CD4-positive, alpha-beta T cell treated with Interleukin-17A for 1 hour (primary cell): Measurements from ENCODE around the gene SND1.

Source experiments
- DNase-seq: peaks from one replicate; pipeline ENCODE4 v3.0.0-alpha.2; 2020

Gene SND1

DNA sequence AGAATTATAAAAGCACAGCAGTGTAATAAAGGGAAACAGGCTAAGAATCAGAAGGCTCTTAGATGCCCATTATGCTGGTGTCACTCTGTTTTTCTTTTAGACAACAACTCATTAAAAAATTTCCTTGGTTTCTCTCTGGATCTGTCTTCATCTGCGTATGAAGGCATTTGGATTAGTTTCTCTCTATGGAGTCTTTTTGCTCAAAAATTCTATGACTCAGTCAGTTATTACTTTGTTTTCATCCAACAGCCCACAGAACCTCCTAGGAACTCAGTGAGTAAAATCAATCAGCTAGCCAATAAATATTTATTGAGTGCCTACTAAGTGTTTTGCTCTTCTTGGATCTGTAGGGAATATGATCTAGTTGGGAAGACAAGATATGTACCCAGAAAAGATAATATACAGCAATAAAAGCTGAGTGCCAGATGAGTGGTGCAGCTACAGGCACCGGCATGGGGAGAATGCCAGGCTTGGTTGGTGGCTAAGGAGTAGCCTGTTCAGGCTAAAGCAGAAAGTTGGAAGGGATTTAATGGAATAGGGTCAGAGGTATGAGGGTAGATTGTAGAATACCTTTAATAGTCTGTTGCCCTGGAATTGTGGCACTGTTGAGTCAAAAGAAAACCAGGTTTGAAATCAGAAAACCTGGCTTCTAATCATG is 223.1 kb downstream of the SND1 start:
- DNase-seq = no peak

DNA sequence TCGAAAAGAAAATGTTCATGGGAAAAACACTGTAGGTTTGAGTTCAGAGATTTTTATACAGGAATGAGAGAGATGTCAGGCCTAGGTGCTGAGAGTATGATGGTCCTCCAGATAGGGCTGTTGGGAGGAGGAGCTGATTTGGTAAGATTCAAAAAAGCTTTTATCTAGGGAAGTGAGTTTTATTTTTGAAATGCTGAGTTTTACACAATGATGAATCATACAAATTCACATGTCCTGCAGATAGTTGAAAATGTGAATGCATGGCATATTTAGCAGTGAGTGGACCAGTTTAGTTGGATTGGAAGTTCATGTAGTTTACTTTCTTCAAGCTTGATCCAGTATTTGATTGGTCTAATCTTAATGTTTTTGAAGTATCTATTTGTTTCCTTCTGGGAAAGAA is 224.4 kb downstream of the SND1 start:
- DNase-seq = no peak

DNA sequence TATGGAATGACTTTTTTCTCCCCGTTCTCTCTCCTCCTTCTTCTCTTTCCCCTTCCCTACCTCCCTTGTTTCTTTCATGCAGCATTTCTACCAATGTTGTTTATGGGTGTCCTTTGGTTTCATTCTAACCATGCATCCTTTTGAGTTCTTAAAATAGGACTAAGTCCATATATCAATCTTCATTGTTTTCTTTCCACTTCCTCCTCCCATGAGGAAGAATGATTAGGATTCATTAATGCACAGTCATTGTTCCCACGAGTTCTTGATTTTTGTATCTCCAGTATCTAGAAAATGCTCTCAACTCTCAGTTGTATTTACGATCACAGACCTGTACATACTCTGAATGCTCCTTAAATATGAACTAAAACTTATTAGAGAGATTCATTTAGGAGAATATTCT is 226.0 kb downstream of the SND1 start:
- no peak for DNase-seq

DNA sequence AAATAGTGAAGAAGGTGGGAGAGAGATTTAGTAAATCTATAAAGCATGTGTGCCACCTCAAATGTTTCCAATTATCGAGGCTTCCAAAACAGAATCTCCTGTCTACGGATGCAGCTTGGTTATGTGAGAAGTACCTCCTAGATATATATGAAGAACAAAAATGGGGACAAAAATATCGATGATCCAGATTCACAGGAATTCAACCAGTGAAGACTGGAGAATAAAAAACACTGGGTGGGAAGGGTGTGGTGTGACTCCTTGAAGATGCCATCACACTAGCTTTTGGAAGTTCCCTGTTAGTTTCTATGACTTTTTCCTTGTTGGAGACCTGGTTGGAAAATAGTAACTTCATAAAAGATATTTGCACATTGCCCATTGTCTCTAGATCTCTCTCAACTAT is 226.8 kb downstream of the SND1 start:
- DNase-seq = no peak

DNA sequence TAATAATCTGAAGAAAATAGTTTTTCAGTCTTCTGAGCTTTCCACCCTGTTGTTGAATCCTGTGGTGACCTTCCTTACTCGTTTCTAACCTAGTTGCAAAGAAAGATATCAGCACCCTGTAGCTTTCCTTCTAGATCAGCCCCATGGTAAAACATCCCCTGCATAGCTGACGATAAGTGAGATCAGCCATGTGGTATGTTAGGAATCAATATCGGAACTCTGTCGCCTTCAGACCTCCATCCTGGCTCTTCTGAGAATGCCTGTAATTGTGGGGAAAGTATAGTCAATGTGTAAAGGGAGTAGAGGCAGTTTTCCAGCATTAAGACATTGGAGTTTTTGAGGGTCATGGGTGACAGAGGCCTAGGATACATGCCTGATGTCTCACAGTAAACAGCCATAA is 227.4 kb downstream of the SND1 start:
- DNase-seq = no peak

DNA sequence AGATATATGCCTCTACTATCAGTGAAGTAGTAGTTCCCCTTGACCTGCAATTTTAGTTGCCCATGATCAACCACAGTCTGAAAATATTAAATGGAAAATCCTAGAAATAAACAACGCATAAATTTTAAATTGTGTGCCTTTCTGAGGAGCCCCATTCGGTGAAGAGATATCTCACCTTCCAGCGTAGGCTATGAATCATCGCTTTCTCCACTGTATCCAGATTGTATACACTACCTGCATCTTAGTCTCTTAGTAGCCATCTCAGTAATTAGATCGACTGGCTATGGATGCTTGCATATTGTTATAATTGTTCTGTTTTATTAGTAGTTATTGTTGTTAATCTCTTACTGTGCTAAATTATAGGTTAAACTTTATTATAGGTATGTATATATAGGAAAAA is 227.9 kb downstream of the SND1 start:
- DNase-seq = no peak

DNA sequence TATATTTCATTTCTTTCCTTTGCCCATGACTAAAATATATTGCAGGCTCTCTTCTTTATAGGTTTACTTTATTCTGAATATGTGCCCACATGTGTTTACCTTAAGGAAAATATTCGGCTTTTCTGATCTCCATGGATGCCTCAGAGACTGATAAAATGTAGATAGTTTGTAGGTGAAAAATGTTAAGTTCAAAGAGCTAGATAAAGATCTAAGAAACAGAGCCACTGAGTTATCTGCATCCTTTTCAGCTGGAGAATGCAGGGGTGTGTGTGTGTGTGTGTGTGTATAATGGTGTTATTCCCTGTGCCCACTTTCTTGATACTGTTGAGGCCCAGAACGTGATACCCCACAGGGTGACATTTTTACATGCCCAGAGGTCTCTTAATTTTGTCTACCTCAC is 228.5 kb downstream of the SND1 start:
- no peak for DNase-seq

DNA sequence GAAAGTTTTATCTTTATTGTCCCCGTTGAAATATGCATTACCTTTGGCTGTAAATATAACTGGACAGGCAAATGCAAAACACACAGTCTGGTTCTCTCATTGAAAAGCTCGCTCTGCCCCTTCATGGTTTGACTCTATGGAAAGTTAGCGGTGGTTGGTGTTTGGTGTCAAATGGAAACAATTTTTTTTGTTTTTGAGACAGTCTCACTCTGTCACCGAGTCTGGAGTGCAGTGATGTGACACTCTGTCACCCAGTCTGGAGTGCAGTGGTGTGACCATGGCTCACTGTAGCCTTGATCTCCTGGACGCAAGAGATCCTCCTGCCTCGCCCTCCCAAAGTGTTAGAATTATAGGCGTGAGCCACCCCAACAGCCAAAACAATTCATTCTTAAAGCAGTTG is 229.6 kb downstream of the SND1 start:
- DNase-seq = no peak

DNA sequence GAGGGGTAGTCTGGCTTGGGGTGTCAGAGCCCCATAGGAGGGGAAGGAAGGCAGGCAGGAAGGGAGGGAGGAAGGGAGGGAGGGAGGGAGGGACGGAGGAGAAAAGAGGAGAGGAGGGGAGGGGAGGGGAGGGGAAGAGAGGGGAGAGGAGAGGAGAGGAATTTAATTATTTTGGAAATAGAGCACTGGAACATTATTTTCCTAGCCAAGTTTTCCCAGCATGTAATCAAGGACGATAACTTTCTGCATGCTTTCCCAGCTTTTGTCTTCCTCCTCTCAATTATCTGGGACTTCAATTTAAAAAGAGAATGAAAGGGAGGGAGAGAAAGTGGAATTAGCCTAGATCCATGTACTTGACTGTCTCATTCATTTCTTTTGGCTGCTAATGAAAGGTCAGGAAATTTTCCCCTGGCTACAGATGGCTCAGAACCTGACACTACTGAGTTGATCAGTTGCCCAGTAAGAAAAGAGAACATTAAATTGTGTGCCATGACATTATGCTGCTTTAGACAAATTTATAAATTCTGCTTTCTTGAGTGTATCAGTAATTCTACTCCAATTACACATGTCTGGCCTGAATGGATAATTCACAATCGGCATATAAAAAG is 230.4 kb downstream of the SND1 start:
- DNase-seq = no peak

DNA sequence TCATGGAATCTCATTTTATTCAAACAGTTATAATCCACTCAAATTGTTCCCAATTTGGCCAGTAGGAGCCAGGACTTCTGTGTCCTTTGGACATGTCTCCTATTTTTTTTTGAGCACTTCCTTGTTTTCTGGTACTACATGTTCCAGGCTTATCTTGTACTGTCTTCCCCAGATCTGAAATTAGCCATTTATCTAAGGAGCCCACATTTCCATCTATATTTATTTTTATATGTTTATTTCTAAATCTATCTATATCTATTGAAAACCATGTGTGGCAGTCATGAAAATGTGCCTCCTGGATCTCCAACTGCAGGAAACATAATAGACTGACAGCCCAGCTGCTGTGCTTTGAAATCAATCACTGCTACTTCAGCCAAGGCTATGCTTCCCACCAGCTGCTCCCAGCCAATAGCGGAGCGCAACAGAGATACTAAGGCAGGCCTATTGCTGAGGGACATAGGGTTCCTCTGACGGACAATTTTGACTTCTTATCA is 232.1 kb downstream of the SND1 start:
- DNase-seq = no peak

DNA sequence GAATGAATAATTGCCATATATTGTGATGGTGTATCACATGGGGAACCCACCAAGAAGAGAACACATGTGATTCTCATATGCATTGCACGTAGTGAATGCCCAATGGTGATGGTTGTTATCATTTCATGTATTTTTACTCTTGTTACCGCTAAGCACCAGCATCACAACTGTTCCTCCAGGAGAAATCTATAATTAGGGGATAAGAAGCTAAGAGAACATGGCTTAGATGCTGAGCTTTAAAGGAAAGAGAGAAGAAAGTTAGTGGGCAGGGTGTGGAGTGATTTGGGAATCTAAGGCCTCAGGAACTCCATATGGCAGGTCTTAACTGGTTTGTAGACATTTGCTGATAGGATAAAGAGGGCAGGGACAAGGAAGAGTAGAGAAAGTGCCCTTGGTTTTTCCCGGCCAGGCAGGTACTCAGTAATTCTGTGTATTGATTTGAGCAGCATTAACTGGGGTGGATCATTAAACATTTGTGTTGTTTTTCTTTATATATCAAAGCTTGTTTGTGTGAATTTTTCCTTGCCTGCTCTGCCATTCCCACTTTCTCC is 233.3 kb downstream of the SND1 start:
- DNase-seq = no peak

DNA sequence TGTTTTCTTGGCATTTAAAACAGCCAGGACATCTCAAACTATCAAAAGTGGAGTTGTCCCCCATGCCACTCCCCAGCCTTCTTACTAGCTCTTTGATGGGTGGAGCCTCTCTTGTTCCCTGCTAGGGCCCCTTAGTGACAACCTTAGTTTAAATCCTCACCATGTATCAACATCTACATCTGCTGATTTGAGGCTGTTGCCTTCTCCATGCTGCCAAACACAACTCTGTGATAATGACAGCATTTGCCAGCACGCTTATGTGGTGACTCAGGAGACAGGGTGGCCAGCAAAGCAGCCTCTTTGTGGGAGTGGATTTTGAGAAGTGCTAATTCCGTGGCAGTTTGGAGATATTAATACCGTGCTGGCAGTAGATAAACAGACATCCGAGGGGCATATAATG is 233.8 kb downstream of the SND1 start:
- DNase-seq = no peak

DNA sequence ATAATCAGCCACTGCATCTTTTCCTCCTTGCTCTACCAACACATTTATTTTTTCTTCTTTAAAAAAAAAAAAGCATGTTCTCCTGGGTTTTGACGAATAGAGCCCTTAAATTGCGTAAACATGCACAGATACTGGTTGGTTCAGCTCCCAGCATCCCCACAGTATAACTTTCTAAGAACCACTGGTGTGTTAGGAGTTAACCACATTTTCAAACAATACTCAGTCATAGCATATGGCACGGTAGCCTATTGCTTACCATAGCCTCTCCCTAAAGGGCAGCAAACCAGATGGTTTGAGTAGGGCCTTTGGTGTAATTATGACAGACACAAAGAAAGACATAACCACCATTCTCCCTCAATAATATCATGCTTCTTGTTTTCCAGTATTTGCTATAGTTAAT is 234.3 kb downstream of the SND1 start:
- DNase-seq = no peak

DNA sequence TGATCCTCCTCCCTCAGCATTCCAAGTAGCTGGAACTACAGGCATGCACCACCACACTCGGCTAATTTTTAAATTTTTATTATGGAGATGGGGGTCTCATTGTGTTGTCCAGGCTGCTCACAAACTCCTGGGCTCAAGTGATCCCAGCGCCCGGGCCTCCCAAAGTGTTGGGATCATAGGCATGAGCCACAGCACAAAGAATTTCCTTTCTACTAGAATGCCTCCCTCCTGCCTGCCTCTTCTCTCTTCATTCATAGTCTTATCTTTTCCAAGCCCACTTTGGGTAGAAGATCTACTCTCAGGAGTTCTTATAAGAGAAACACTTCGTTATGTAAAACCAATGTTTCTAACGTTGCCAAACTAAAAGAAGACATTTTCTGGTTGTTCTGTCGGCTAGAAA is 235.1 kb downstream of the SND1 start:
- DNase-seq = no peak

DNA sequence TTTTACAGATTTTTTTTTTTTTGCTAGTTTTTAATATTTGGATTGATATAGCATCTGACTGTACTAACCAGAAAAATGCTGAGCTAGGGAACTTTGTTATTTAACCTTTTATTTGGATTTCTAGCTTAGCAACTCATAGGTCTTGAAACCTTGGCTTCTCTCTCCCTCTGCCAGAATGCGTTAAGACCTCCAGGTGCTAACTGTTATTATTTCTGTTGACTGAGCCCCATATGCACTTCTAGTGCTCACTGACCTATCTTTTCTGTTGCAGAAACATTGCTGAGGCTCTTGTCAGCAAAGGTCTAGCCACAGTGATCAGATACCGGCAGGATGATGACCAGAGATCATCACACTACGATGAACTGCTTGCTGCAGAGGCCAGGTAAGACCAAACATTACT is 235.6 kb downstream of the SND1 start:
- DNase-seq = no peak

DNA sequence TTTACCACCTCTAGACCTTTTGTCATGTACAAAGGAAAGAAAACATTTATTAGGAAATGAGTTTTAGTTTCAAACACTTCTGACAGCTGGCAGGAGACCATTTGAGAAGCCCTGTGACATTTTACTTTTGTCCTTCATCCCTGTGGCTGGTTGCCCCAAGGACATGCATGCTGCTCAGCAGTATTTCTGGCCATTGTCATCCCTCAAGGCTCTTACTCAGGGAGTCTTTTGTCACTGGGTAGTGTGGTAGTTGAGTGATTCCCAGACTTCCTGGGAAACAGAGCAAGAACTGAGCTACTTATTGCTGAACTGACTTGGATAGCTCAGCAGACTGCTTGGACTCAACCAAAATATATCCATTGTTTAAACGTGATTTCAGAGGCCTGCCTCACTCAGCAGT is 236.4 kb downstream of the SND1 start:
- no peak for DNase-seq

DNA sequence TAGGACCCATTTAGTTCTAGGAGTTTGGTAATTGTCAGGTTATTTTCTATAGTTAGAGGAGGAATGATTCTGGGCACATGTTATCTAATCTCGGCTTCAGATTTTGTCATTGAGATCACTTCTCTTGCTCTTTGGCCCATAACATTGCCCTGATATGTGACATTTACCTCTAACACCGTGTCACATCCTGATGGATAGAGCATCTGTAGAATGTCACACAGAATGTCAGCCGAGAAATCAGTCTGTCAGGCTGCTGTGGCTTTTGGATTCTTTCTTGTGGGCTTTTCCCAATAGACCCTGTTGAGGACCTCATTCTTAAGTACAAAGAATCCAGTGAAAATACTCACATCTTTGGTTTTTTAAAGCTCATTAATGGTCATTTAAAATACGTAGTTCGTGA is 236.8 kb downstream of the SND1 start:
- no peak for DNase-seq

DNA sequence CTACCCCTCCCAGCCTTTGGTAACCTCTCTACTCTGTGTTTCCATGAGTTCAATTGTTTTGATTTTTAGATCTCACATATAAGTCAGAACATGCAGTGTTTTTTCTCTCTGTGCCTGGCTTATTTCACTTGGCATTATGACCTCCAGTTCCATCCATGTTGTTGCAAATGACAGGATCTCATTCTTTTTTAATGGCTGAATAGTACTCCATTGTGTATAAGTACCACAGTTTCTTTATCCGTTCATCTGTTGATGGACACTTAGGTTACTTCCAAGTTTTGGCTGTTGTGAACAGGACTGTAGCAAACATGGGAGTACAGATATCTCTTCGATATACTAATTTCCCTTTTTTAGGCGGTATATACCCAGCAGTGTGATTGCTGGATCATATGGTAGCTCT is 237.7 kb downstream of the SND1 start:
- no peak for DNase-seq

DNA sequence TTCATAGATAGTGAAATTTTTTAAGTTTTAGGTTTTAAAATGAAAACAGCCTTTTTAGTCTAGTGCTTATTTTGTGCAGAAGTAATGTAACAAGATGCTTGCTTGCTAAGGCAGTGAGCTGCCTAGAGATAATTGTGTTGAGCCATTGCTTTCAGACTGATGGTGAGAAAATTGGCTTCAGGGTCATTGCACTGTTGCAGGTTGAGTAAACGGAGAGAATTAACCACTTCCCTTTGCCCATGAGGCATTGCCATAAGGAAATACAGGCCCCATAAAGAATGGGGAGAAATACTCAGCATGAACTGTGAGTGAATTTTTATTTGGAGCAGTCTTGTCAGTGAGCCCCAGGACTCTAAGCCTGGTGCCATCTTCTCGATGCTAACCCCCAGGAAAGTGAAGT is 238.7 kb downstream of the SND1 start:
- no peak for DNase-seq

DNA sequence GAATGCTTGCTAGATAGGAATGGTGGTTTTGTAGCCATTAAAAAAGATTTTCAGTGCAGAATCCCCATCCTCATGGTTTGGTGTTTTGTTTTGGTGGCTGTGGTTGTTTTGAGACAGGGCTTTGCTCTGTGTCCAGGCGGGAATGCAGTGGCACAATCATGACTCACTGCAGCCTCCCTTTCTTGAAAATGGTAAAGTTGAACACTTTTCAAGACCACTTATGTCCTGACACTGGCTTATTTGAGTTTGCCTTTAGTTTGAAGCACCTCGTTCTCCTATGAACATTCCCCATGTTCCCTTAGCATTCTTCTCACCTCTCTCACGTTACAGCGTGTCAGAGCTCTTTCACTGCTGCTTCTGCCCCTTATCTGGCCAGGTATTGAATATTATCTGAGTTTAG is 239.2 kb downstream of the SND1 start:
- no peak for DNase-seq

DNA sequence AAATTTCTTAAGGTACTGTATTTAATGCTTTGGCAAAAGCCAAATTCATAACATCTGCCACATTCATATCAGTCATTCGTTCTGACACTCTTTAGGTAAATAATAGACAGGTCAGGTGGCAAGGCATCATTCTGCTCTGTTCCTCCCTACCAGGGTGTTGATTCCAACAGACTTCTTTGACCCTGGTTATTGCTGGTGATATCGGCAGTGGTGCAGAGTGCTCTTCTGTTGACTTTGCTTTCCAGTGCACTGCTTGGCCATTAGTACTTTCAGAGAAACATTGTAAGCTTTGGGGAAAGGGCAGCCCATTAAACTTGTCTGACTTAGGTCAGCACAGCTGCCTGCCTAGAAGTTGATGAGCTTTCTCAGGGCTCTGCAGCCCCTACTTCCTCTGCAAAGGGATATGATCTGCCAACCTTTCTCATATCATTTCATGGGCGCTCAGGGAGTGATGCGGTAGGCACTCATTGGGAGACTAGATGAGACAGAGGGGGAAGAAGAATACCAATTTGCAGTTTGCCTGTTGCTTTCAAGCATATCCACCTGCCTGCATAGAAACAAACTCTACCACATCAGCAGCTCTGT is 240.0 kb downstream of the SND1 start:
- no peak for DNase-seq

DNA sequence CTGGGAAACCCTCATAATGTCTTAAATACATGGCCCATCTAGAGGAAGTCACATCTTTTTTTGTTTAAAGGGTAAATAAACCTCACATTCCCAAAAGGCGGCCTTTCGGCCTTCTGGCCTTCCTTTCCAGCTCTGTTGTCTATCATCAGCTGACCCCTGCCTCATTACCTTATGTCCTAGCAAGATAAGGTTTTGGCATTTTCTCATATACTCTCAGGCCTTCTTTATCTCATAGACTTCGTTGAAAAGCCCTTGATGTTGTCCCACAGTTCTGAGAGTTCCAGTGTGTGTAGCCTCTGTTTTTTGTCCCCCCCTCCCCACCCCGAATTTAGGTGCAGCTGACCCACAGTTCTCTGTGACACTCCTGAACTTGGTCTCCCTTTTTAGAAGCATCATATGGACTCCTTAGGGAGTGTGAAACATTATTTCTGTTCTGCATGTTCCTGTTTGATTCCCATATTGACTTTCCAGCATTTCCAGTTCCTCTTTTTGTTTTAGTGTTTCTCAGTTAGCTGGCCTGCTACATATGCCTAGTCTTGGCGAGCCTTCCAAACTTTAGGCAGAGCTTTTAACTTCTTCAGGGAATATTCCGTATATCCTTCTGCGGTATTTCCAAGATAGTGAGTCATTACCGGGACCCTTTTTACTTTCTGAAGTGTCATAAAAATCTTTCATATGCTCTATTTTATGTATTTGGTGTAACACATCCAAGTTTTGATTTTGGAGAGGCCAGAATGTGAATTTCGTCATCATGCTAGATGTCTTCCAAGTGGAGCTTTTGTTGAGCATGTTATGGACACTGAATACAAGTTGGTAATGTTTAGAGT is 240.7 kb downstream of the SND1 start:
- no peak for DNase-seq

DNA sequence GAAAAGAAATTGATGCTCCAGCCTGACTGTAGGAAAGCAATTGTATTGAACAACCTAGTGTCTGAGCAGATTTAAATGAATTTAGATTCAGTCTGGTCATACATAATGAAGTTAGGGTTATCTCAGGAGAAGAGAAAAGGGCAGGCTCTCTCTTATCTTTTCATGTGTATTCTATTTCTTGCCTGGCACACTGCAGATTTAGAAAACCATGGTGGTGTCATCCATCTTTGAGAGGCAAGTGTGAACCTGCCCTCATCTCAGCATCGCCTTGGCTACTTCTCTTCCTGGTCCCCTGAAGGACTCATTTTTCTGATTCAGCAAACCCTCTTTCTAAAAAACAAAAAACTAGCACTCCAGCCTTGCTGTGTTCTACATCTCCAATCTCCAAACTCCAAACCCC is 241.6 kb downstream of the SND1 start:
- DNase-seq = no peak

DNA sequence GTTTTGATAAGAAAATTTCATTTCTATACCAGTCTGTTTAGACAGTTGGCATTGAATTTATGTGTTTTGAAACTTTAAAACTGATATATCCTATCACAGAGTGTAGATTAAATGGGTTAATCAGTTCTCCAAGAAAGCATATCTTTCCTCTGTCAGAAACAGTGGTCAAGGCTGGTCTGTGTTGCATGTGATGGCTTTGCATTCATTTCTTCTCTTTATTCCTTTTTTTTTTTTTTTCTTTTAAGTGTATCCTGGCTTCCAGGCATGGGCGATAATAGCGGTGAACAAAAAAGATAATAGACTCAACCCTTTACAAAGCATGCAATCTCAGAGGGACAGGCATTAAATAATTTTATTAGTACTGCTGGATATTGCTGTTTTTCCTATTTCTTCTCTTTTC is 242.6 kb downstream of the SND1 start:
- no peak for DNase-seq
